ENCODE results near the gene UNCX.

The UNCX gene

DNA sequence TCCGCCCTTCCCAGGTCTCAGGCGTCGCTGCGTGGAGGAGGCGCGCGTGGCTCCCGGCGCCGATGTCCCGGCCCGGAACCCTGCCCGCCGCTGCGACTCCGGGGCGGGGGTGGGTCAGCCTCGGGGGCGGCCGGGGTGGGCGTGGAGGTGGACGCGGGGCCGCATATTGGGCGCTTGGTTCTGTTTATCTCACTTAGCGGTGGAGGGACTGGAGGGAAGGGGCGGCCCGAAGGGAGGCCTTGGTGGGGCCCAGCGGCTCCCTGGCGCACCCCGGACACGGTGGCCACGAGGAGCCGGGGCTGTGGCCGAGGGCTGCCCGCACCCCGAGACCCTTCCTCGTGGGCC is 8.6 kb downstream of the UNCX start:
- H3K4me1 ChIP-seq (ENCODE audit: control insufficient read depth in 1 of 2, insufficient read depth in 2 of 2, low read length in 2 of 2) = no peaks in the 10 kb centered on the region
- no peak overlapping the region for H3K4me3 ChIP-seq (ENCODE audit: low read depth, low read length)
- H3K4me2 ChIP-seq (ENCODE audit: low read length) = no peak overlapping the region
- H4K12ac ChIP-seq (ENCODE audit: low read depth, low read length) = no peak overlapping the region
- H3K23ac ChIP-seq (ENCODE audit: low read length) = no peak overlapping the region
- peaks cover 5% of the 10 kb centered on the region for H3K9me3 ChIP-seq (ENCODE audit: insufficient read depth, low read depth, low read length)
- no peak overlapping the region for H2BK120ac ChIP-seq (ENCODE audit: insufficient read depth, low read length, poor library complexity)
- H3K27me3 ChIP-seq (ENCODE audit: insufficient read depth, low read length) = peaks cover 93% of the 10 kb centered on the region
- no CpG with 5 or more reads among the region's 38 CpGs for WGBS (ENCODE audit: extremely low coverage, insufficient coverage, insufficient read length)
- no peaks in the 10 kb centered on the region for H3K79me2 ChIP-seq (ENCODE audit: control insufficient read depth, insufficient read depth, low read length, poor library complexity)
- H3K27ac ChIP-seq (ENCODE audit: low read depth, low read length) = no peak overlapping the region
- no peak overlapping the region for H2AK5ac ChIP-seq (ENCODE audit: low read length)
- no peak overlapping the region for H2BK5ac ChIP-seq (ENCODE audit: low read depth, low read length, poor library complexity)
- no peaks in the 10 kb centered on the region for H3K36me3 ChIP-seq (ENCODE audit: control insufficient read depth in 1 of 2, insufficient read depth in 2 of 2, low read length in 2 of 2)
- no peaks in the 10 kb centered on the region for H3K79me1 ChIP-seq (ENCODE audit: low read length)
- H3K9ac ChIP-seq (ENCODE audit: low read length) = no peak overlapping the region
- H4K8ac ChIP-seq (ENCODE audit: low read depth, low read length) = no peak overlapping the region
- no peak overlapping the region for H2BK12ac ChIP-seq (ENCODE audit: low read length)
- no peak overlapping the region for H3K18ac ChIP-seq (ENCODE audit: low read length)
- DNase-seq = no peak
- no peak overlapping the region for H4K91ac ChIP-seq (ENCODE audit: low read depth, low read length)
- H2AFZ ChIP-seq (ENCODE audit: insufficient read depth, low read length, poor library complexity) = no peak overlapping the region
- H3K4ac ChIP-seq (ENCODE audit: low read depth, low read length) = no peak overlapping the region
- no peak overlapping the region for H3K14ac ChIP-seq (ENCODE audit: low read length)

DNA sequence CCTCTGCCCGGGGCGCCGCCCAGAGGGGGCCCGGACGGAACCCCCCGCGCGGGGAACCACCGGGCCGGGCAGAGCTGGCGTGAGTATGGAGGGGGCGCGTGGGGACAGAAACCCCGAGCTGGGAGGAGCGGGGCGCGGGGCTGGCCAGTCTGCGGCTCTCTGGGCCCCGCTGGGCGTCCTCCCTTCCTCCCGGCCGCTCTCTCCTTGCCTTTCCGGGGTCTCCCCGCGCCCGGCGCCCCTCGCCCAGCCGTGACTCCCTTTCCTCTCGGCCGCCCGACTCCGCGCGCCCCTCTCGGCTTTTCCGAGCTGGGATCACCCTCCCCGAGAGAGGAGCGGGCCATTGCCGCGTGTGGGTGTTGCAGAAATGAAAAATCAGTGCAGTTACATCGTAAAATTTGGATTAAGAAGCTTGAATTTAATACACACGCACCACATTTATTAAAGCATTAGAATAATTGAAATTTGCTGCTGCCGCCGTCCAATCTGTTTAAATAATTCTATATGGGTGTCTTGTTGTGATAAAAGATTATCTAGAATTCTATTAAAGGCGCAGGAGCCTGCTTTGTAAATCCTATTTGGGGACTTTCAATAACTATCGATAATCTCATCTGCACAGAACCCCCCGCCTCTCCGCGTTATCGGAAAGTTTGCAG is 9.1 kb downstream of the UNCX start:
- Histone ChIP-seq H3K27me3 (ENCODE audit: insufficient read depth, low read length) (peaks cover 93% of the 10 kb centered on the region), H4K91ac (ENCODE audit: low read depth, low read length) (no peak overlapping the region), H4K12ac (ENCODE audit: low read depth, low read length) (no peak overlapping the region), H3K23ac (ENCODE audit: low read length) (no peak overlapping the region), H3K4me1 (ENCODE audit: control insufficient read depth in 1 of 2, insufficient read depth in 2 of 2, low read length in 2 of 2) (no peaks in the 10 kb centered on the region), H3K79me1 (ENCODE audit: low read length) (no peaks in the 10 kb centered on the region), H3K4ac (ENCODE audit: low read depth, low read length) (no peak overlapping the region), H3K36me3 (ENCODE audit: control insufficient read depth in 1 of 2, insufficient read depth in 2 of 2, low read length in 2 of 2) (no peaks in the 10 kb centered on the region), H2AK5ac (ENCODE audit: low read length) (no peak overlapping the region), H3K4me3 (ENCODE audit: low read depth, low read length) (no peak overlapping the region), H4K8ac (ENCODE audit: low read depth, low read length) (no peak overlapping the region), H3K18ac (ENCODE audit: low read length) (no peak overlapping the region), H3K9me3 (ENCODE audit: insufficient read depth, low read depth, low read length) (peaks cover 9% of the 10 kb centered on the region), H2AFZ (ENCODE audit: insufficient read depth, low read length, poor library complexity) (no peak overlapping the region), H3K4me2 (ENCODE audit: low read length) (no peak overlapping the region), H2BK120ac (ENCODE audit: insufficient read depth, low read length, poor library complexity) (no peak overlapping the region), H2BK12ac (ENCODE audit: low read length) (no peak overlapping the region), H3K79me2 (ENCODE audit: control insufficient read depth, insufficient read depth, low read length, poor library complexity) (no peaks in the 10 kb centered on the region), H3K27ac (ENCODE audit: low read depth, low read length) (no peak overlapping the region), H3K14ac (ENCODE audit: low read length) (no peak overlapping the region), H2BK5ac (ENCODE audit: low read depth, low read length, poor library complexity) (no peak overlapping the region), H3K9ac (ENCODE audit: low read length) (no peak overlapping the region)
- no peak for DNase-seq
- no CpG with 5 or more reads among the region's 51 CpGs for WGBS (ENCODE audit: extremely low coverage, insufficient coverage, insufficient read length)

DNA sequence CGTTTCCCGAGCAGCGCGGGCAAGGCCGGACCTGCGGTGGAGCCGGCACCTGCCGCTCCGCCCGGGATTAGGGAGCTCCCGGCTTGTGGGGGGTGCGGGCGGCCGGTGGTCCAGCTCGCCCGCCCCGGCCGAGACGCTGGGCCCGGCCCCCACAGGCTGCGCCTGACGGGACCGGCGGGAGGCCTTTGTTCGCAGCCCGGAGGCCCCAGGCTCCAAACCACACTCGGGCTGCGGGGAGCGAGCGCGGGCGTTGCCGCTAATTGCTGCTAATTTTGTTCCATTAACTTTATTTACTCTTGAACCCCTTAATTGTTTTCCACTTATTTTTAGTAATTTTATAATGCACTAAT is 9.6 kb downstream of the UNCX start:
- Histone ChIP-seq H2BK12ac (ENCODE audit: low read length) (no peak overlapping the region), H3K4me2 (ENCODE audit: low read length) (no peak overlapping the region), H3K4ac (ENCODE audit: low read depth, low read length) (no peak overlapping the region), H4K12ac (ENCODE audit: low read depth, low read length) (no peak overlapping the region), H3K4me1 (ENCODE audit: control insufficient read depth in 1 of 2, insufficient read depth in 2 of 2, low read length in 2 of 2) (no peaks in the 10 kb centered on the region), H3K27ac (ENCODE audit: low read depth, low read length) (no peak overlapping the region), H3K36me3 (ENCODE audit: control insufficient read depth in 1 of 2, insufficient read depth in 2 of 2, low read length in 2 of 2) (no peaks in the 10 kb centered on the region), H3K79me2 (ENCODE audit: control insufficient read depth, insufficient read depth, low read length, poor library complexity) (no peaks in the 10 kb centered on the region), H3K23ac (ENCODE audit: low read length) (no peak overlapping the region), H3K14ac (ENCODE audit: low read length) (no peak overlapping the region), H2BK5ac (ENCODE audit: low read depth, low read length, poor library complexity) (no peak overlapping the region), H4K8ac (ENCODE audit: low read depth, low read length) (no peak overlapping the region), H3K18ac (ENCODE audit: low read length) (no peak overlapping the region), H3K79me1 (ENCODE audit: low read length) (no peaks in the 10 kb centered on the region), H4K91ac (ENCODE audit: low read depth, low read length) (no peak overlapping the region), H3K9ac (ENCODE audit: low read length) (no peak overlapping the region), H3K9me3 (ENCODE audit: insufficient read depth, low read depth, low read length) (peaks cover 9% of the 10 kb centered on the region), H3K4me3 (ENCODE audit: low read depth, low read length) (no peak overlapping the region), H2AFZ (ENCODE audit: insufficient read depth, low read length, poor library complexity) (no peak overlapping the region), H3K27me3 (ENCODE audit: insufficient read depth, low read length) (peaks cover 93% of the 10 kb centered on the region), H2BK120ac (ENCODE audit: insufficient read depth, low read length, poor library complexity) (no peak overlapping the region), H2AK5ac (ENCODE audit: low read length) (no peak overlapping the region)
- no CpG with 5 or more reads among the region's 33 CpGs for WGBS (ENCODE audit: extremely low coverage, insufficient coverage, insufficient read length)
- DNase-seq = no peak

DNA sequence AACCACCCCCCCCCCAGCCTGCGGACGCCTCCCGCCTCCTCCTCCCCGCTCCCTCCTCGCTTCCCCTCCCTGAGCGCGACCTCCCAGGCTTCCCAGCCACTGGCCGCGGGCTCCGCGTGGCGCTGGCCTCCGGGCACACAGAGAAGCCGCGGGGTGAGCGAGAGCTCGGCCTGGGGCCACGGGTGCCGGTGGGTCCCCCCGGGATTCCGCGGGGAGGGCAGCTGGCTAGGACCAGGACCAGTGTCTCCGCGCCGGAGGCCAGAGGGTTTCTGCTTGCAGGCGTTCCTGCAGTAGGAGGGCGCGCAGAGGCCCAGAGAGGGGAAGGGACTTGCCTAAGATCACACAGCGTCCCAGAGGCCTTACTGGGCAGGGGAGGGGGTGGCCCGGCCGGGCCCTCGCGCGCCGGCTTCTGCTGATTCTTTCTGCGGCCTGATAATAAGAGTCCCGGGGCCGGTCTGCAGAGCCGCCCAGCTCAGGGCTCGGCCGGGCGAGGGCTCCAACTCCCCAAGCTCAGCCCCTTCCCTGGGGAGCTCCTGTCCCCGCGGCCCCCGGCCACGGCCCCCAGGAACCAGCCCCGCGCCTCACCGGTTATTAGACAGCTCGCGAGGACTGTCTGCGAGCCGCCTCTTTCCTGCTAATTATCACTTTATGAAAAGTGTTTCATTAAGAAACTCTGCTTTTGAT is 10.1 kb downstream of the UNCX start:
- H3K18ac ChIP-seq (ENCODE audit: low read length) = no peak overlapping the region
- no peak overlapping the region for H3K9ac ChIP-seq (ENCODE audit: low read length)
- no peak for DNase-seq
- no peak overlapping the region for H3K27ac ChIP-seq (ENCODE audit: low read depth, low read length)
- no peak overlapping the region for H4K8ac ChIP-seq (ENCODE audit: low read depth, low read length)
- H3K4me2 ChIP-seq (ENCODE audit: low read length) = no peak overlapping the region
- no peak overlapping the region for H3K14ac ChIP-seq (ENCODE audit: low read length)
- no peak overlapping the region for H2BK12ac ChIP-seq (ENCODE audit: low read length)
- WGBS (ENCODE audit: extremely low coverage, insufficient coverage, insufficient read length) = no CpG with 5 or more reads among the region's 53 CpGs
- no peaks in the 10 kb centered on the region for H3K79me2 ChIP-seq (ENCODE audit: control insufficient read depth, insufficient read depth, low read length, poor library complexity)
- H4K91ac ChIP-seq (ENCODE audit: low read depth, low read length) = no peak overlapping the region
- no peaks in the 10 kb centered on the region for H3K36me3 ChIP-seq (ENCODE audit: control insufficient read depth in 1 of 2, insufficient read depth in 2 of 2, low read length in 2 of 2)
- no peak overlapping the region for H2AFZ ChIP-seq (ENCODE audit: insufficient read depth, low read length, poor library complexity)
- H3K4me3 ChIP-seq (ENCODE audit: low read depth, low read length) = no peak overlapping the region
- H3K79me1 ChIP-seq (ENCODE audit: low read length) = no peaks in the 10 kb centered on the region
- peaks cover 9% of the 10 kb centered on the region for H3K9me3 ChIP-seq (ENCODE audit: insufficient read depth, low read depth, low read length)
- no peak overlapping the region for H4K12ac ChIP-seq (ENCODE audit: low read depth, low read length)
- peaks cover 93% of the 10 kb centered on the region for H3K27me3 ChIP-seq (ENCODE audit: insufficient read depth, low read length)
- H2BK120ac ChIP-seq (ENCODE audit: insufficient read depth, low read length, poor library complexity) = no peak overlapping the region
- no peak overlapping the region for H3K4ac ChIP-seq (ENCODE audit: low read depth, low read length)
- H2AK5ac ChIP-seq (ENCODE audit: low read length) = no peak overlapping the region
- no peak overlapping the region for H3K23ac ChIP-seq (ENCODE audit: low read length)
- no peak overlapping the region for H2BK5ac ChIP-seq (ENCODE audit: low read depth, low read length, poor library complexity)
- no peaks in the 10 kb centered on the region for H3K4me1 ChIP-seq (ENCODE audit: control insufficient read depth in 1 of 2, insufficient read depth in 2 of 2, low read length in 2 of 2)
